K562 (cell line): ENCODE results near the gene FIG4. TPM values are rescaled to one million over a fixed set of nuclear protein-coding genes. Genes with fewer than 3 reads are reported as not detected.

Source experiments
- ATAC-seq: fragments of 200-7000 bp; cut with Tn5 transposase; 3 replicates; pipeline ENCODE4 v1.9.1; 2020; ENCODE audit warnings: moderate library complexity
- BruUV-seq: library from RNA; stranded (reverse); fragments of 400-500 nt; replicated peaks from 2 replicates; lab custom pipeline; 2021; lab: Mats Ljungman, UMichigan
- CTCF ChIA-PET: fragments of 300-600 bp; formaldehyde crosslinking; extraction: SDS; loops from one replicate; lab custom pipeline; 2021; ENCODE audit warnings: low intra/inter-chr PET ratio; lab: Yijun Ruan, JAX
- POLR2A ChIA-PET: fragments of 300-600, 350-650 bp; sonication (Branson Sonifier 250); formaldehyde crosslinking; extraction: SDS; loops from one replicate; lab custom pipeline; 2021; ENCODE audit warnings: antibody characterized with exemption, inconsistent platforms; lab: Yijun Ruan, JAX
- DNase-seq, 4 experiments: peaks; one replicate each; pipeline versions ENCODE4 v3.0.0 to v3.0.0-alpha.2; 2011 to 2018; ENCODE audit warnings: low spot score in 3 of 4, mixed read lengths in 3 of 4; ENCODE audit errors: extremely low read depth in 1 of 4
- FAIRE-seq: peaks from 2 replicates; lab custom pipeline; 2011; peaks lifted over from hg19 to GRCh38; lab: Jason Lieb, UNC
- H2AFZ ChIP-seq: 2 replicates; pipeline ENCODE4 v1.6.0; 2011; ENCODE audit warnings: low read depth, low read length, control low read depth, inconsistent platforms
- H3K27ac ChIP-seq: fragments of 200-600 bp; 3 replicates; pipeline ENCODE4 v1.8.0; 2011; ENCODE audit warnings: low read depth, mild to moderate bottlenecking, control low read depth, inconsistent platforms, low read length, moderate library complexity, mixed read lengths; ENCODE audit errors: extremely low read depth
- H3K27me3 ChIP-seq, 2 experiments: fragments of 300-600 bp in 1 of 2; 2 replicates in 1 of 2; 3 replicates in 1 of 2; pipeline versions ENCODE4 v1.6.0 to v1.8.0; 2011; ENCODE audit warnings: inconsistent platforms in 2 of 2, low read length in 2 of 2, mild to moderate bottlenecking in 1 of 2, mixed read lengths in 1 of 2, moderate library complexity in 1 of 2; ENCODE audit not compliant: control insufficient read depth in 2 of 2, insufficient read depth in 2 of 2
- H3K36me3 ChIP-seq: fragments of 300-600 bp; 3 replicates; pipeline ENCODE4 v1.8.0; 2011; ENCODE audit warnings: mild to moderate bottlenecking, low read length, inconsistent platforms; ENCODE audit not compliant: control insufficient read depth, insufficient read depth
- H3K4me1 ChIP-seq, 2 experiments: fragments of 200-600 bp in 1 of 2; replicated peaks in 1 of 2; 2 replicates in 1 of 2; 3 replicates in 1 of 2; pipeline versions ENCODE4 v1.5.1 to v1.8.0; 2011; ENCODE audit warnings: inconsistent platforms in 2 of 2, low read length in 2 of 2, mild to moderate bottlenecking in 1 of 2, mixed read lengths in 1 of 2, moderate library complexity in 1 of 2; ENCODE audit not compliant: control insufficient read depth in 2 of 2, insufficient read depth in 2 of 2
- H3K4me2 ChIP-seq: 2 replicates; pipeline ENCODE4 v1.6.1; 2011; ENCODE audit warnings: low read length, control low read depth, inconsistent platforms, mixed read lengths; ENCODE audit not compliant: insufficient read depth
- H3K4me3 ChIP-seq: fragments of 200-600 bp; sonication (generic), shearing (Covaris generic); 2 replicates; pipeline ENCODE4 v1.5.1; 2016; ENCODE audit warnings: control low read depth, inconsistent platforms
- H3K79me2 ChIP-seq: fragments of 200-600 bp; 3 replicates; pipeline ENCODE4 v1.8.0; 2011; ENCODE audit warnings: low read length, inconsistent platforms; ENCODE audit not compliant: control insufficient read depth, insufficient read depth
- H3K9ac ChIP-seq, 2 experiments: 2 replicates each; pipeline versions ENCODE4 v1.6.0 to v1.6.1; 2011; ENCODE audit warnings: low read depth in 2 of 2, low read length in 2 of 2, control low read depth in 1 of 2, inconsistent platforms in 1 of 2, mild to moderate bottlenecking in 1 of 2, mixed read lengths in 1 of 2; ENCODE audit not compliant: insufficient read depth in 1 of 2
- H3K9me1 ChIP-seq: one replicate; pipeline ENCODE4 v1.6.0; 2011; ENCODE audit warnings: inconsistent platforms, mild to moderate bottlenecking, low read length, moderate library complexity; ENCODE audit not compliant: control insufficient read depth, insufficient read depth
- H3K9me3 ChIP-seq: replicated peaks from 2 replicates; pipeline ENCODE4 v1.5.1; 2011; ENCODE audit warnings: low read depth, low read length, inconsistent platforms; ENCODE audit not compliant: control insufficient read depth, insufficient read depth
- H4K20me1 ChIP-seq: replicated peaks from 2 replicates; pipeline ENCODE4 v1.6.1; 2011; ENCODE audit warnings: low read length, inconsistent platforms, mixed read lengths; ENCODE audit not compliant: control insufficient read depth, insufficient read depth
- ATF7 ChIP-seq: fragments of 450-650 bp; IDR thresholded peaks from 2 replicates; pipeline ENCODE4 v1.7.1; 2014; ENCODE audit warnings: mild to moderate bottlenecking, moderate library complexity
- CSDE1 ChIP-seq, 2 experiments: fragments of 450-650 bp; IDR thresholded peaks; 2 replicates each; pipeline ENCODE4 v1.6.1; 2016; ENCODE audit warnings: mild to moderate bottlenecking in 1 of 2
- CTCFL ChIP-seq: IDR thresholded peaks from 2 replicates; pipeline ENCODE4 v1.6.1; 2011; ENCODE audit warnings: borderline replicate concordance, low read depth, mild to moderate bottlenecking, moderate library complexity, low read length; ENCODE audit not compliant: insufficient read depth, poor library complexity, severe bottlenecking
- GTF2E2 ChIP-seq: fragments of 200-800 bp; sonication (Bioruptor generic); IDR thresholded peaks from 2 replicates; pipeline ENCODE4 v1.6.1; 2016; ENCODE audit warnings: missing genetic modification characterization, missing compliant biosample characterization
- HIVEP1 ChIP-seq: fragments of 250-450 bp; sonication (Bioruptor Pico); IDR thresholded peaks from 2 replicates; pipeline ENCODE4 v1.4.0; 2020; ENCODE audit warnings: mild to moderate bottlenecking
- MCM7 ChIP-seq, 2 experiments: fragments of 450-650 bp; IDR thresholded peaks; 2 replicates each; pipeline ENCODE4 v1.6.1; 2016 to 2018
- PATZ1 ChIP-seq: fragments of 250-450 bp; sonication (Bioruptor Pico); IDR thresholded peaks from 2 replicates; pipeline ENCODE4 v1.5.0; 2020; ENCODE audit warnings: mild to moderate bottlenecking, borderline replicate concordance
- PURB ChIP-seq: sonication (generic); formaldehyde crosslinking; IDR thresholded peaks from 2 replicates; pipeline ENCODE4 v1.9.0; 2021; ENCODE audit warnings: low read depth, mild to moderate bottlenecking, missing genetic modification reagents
- SNAPC5 ChIP-seq: fragments of 250-450 bp; sonication (Bioruptor Pico); IDR thresholded peaks from 2 replicates; pipeline ENCODE4 v1.8.0; 2021; ENCODE audit warnings: moderate library complexity, mild to moderate bottlenecking, inconsistent platforms
- WGBS: fragments of 100-300 bp; shearing (Covaris generic); methylation state at CpG from one replicate; pipeline ENCODE4 v1.1.6; 2016; ENCODE audit warnings: low coverage, mixed read lengths; ENCODE audit not compliant: insufficient coverage; ENCODE audit errors: missing lambda C conversion rate; 5-methylcytosine and 5-hydroxymethylcytosine counted together
- in situ Hi-C: fragments of 300-500 bp; cut with MboI; formaldehyde crosslinking; loops from 4 replicates; pipeline ENCODE4 v1.15.0; 2018; ENCODE audit warnings: inconsistent platforms, mixed read lengths
- intact Hi-C: fragments of 100-400 bp; cut with micrococcal nuclease; formaldehyde crosslinking; loops from 2 replicates; pipeline ENCODE4 v1.14.2; 2022
- polyA plus RNA-seq, 8 experiments: library from polyadenylated mRNA; depleted of rRNA in 4 of 8; stranded (reverse) in 5 of 8; unstranded in 3 of 8; fragments of >200 nt; fragmentation: Nextera tagmentation in 2 of 8; fragmentation: Illumina TruSeq in 1 of 8; extraction: Ambion mirVana in 2 of 8; extraction: Trizol in 1 of 8; gene quantifications; 2 replicates each; pipeline versions ENCODE4 v1.2.1 to v1.2.3, GENCODE V29; 2011 to 2014; ENCODE audit warnings: inconsistent platforms in 1 of 8, missing spikeins in 1 of 8
- total RNA-seq, 7 experiments: library from RNA; depleted of rRNA in 6 of 7; stranded (reverse); fragments of >200 nt in 6 of 7; fragmentation: Illumina TruSeq in 2 of 7; extraction: Trizol in 2 of 7; gene quantifications; 2 replicates each; pipeline versions ENCODE4 v1.2.1 to v1.2.3, GENCODE V29; 2011 to 2021; ENCODE audit warnings: low replicate concordance in 1 of 7
- TF ChIP-seq, protein P1 (sequence below): fragments of 250-450 bp; sonication (Bioruptor Pico); IDR thresholded peaks from 2 replicates; pipeline ENCODE4 v1.4.0; 2020; ENCODE audit warnings: mild to moderate bottlenecking
- TF ChIP-seq, protein P2 (sequence below): fragments of 250-450 bp; sonication (Bioruptor Pico); IDR thresholded peaks from 2 replicates; pipeline ENCODE4 v1.4.0; 2020

Gene FIG4
- total and polyA plus RNA-seq, 9 of the 15 experiments (the other 6 are each of a cell fraction or from before 2014, with no cell fraction given): 1.5 to 6.8 (median 4.3) TPM

GRCh38 chr6:109738667-109739066, 47.6 kb downstream of the FIG4 start:
- ATAC-seq (no peak), FAIRE-seq (no peak), DNase-seq (no peak)
- H3K79me2 ChIP-seq: no peaks in the 10 kb centered on the region
- no peaks in the 10 kb centered on the region for H4K20me1 ChIP-seq
- H3K4me1 ChIP-seq: no peaks in the 10 kb centered on the region; a peak in 1 of 5 replicates
- POLR2A ChIA-PET: no interaction called here
- in situ Hi-C loops: no loop called here
- no TSS peak for BruUV-seq
- no peak overlapping the region for H3K27ac ChIP-seq
- no peaks in the 10 kb centered on the region for H3K36me3 ChIP-seq
- no peaks in the 10 kb centered on the region for H3K9me1 ChIP-seq
- no peaks in the 10 kb centered on the region for H3K9me3 ChIP-seq
- H2AFZ ChIP-seq: no peak overlapping the region
- no peak overlapping the region for H3K9ac ChIP-seq
- no peak overlapping the region for H3K4me3 ChIP-seq
- WGBS: 8% methylated on average over 2 of the region's 2 CpGs
- no peak overlapping the region for H3K4me2 ChIP-seq
- intact Hi-C loops: no loop called here
- CTCF ChIA-PET: no interaction called here
- no peaks in the 10 kb centered on the region for H3K27me3 ChIP-seq
- TF ChIP-seq, protein P1, sequence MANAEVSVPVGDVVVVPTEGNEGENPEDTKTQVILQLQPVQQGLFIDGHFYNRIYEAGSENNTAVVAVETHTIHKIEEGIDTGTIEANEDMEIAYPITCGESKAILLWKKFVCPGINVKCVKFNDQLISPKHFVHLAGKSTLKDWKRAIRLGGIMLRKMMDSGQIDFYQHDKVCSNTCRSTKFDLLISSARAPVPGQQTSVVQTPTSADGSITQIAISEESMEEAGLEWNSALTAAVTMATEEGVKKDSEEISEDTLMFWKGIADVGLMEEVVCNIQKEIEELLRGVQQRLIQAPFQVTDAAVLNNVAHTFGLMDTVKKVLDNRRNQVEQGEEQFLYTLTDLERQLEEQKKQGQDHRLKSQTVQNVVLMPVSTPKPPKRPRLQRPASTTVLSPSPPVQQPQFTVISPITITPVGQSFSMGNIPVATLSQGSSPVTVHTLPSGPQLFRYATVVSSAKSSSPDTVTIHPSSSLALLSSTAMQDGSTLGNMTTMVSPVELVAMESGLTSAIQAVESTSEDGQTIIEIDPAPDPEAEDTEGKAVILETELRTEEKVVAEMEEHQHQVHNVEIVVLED (CRISPR knock-in tag): no peak
- TF ChIP-seq SNAPC5 (CRISPR knock-in tag) (no peak), HIVEP1 (CRISPR knock-in tag) (no peak), CTCFL (no peak), PATZ1 (CRISPR knock-in tag) (no peak), CSDE1 (IDR thresholded peaks at IDR 0.05) (no peak), GTF2E2 (no peak), PURB (CRISPR knock-in tag) (no peak), ATF7 (no peak), MCM7 (IDR thresholded peaks at IDR 0.05) (no peak)
- TF ChIP-seq, protein P2, sequence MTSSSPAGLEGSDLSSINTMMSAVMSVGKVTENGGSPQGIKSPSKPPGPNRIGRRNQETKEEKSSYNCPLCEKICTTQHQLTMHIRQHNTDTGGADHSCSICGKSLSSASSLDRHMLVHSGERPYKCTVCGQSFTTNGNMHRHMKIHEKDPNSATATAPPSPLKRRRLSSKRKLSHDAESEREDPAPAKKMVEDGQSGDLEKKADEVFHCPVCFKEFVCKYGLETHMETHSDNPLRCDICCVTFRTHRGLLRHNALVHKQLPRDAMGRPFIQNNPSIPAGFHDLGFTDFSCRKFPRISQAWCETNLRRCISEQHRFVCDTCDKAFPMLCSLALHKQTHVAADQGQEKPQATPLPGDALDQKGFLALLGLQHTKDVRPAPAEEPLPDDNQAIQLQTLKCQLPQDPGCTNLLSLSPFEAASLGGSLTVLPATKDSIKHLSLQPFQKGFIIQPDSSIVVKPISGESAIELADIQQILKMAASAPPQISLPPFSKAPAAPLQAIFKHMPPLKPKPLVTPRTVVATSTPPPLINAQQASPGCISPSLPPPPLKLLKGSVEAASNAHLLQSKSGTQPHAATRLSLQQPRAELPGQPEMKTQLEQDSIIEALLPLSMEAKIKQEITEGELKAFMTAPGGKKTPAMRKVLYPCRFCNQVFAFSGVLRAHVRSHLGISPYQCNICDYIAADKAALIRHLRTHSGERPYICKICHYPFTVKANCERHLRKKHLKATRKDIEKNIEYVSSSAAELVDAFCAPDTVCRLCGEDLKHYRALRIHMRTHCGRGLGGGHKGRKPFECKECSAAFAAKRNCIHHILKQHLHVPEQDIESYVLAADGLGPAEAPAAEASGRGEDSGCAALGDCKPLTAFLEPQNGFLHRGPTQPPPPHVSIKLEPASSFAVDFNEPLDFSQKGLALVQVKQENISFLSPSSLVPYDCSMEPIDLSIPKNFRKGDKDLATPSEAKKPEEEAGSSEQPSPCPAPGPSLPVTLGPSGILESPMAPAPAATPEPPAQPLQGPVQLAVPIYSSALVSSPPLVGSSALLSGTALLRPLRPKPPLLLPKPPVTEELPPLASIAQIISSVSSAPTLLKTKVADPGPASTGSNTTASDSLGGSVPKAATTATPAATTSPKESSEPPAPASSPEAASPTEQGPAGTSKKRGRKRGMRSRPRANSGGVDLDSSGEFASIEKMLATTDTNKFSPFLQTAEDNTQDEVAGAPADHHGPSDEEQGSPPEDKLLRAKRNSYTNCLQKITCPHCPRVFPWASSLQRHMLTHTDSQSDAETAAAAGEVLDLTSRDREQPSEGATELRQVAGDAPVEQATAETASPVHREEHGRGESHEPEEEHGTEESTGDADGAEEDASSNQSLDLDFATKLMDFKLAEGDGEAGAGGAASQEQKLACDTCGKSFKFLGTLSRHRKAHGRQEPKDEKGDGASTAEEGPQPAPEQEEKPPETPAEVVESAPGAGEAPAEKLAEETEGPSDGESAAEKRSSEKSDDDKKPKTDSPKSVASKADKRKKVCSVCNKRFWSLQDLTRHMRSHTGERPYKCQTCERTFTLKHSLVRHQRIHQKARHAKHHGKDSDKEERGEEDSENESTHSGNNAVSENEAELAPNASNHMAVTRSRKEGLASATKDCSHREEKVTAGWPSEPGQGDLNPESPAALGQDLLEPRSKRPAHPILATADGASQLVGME: no peak
